ENCODE measurements around the gene CECR2. TPM values are rescaled to one million over a fixed set of nuclear protein-coding genes. Genes with fewer than 3 reads are reported as not detected.

The CECR2 gene
- total and polyA plus RNA-seq, 4 donors: 1.1 to 14.5 (median 7.7) TPM

GRCh38 chr22:17486719-17487118, 117.5 kb downstream of the CECR2 start:
- no peak overlapping the region for H3K4me3 ChIP-seq
- no peak overlapping the region for H3K27ac ChIP-seq (ENCODE audit: low read depth in 1 of 2, low read length in 1 of 2)
- WGBS, 2 donors: 87 to 91% methylated on average over 10 of the region's 10 CpGs
- peaks cover 0 to 4% (median 0%) of the 10 kb centered on the region in 5 donors for H3K4me1 ChIP-seq (ENCODE audit: control insufficient read depth in 5 of 5, insufficient read depth in 5 of 5, low read length in 5 of 5)
- H3K9ac ChIP-seq (ENCODE audit: insufficient read depth in 1 of 2, low read length in 2 of 2): no peak overlapping the region
- no peaks in the 10 kb centered on the region for H3K27me3 ChIP-seq (ENCODE audit: control insufficient read depth in 3 of 3, insufficient read depth in 3 of 3, low read length in 2 of 3)
- DNase-seq (no peak), ATAC-seq (ENCODE audit: insufficient read depth, low FRiP score) (no peak)
- H3K36me3 ChIP-seq (ENCODE audit: control insufficient read depth in 4 of 4, insufficient read depth in 4 of 4, low read length in 4 of 4): peaks cover 0 to 2% (median under 1%) of the 10 kb centered on the region in 4 donors
- no peak for TF ChIP-seq CTCF (IDR thresholded peaks at IDR 0.05; ENCODE audit: control extremely low read depth, extremely low read depth)
- no peaks in the 10 kb centered on the region for H3K9me3 ChIP-seq (ENCODE audit: control insufficient read depth in 4 of 4, insufficient read depth in 3 of 4, low read length in 3 of 4)

- Histone ChIP-seq H3K36me3 (ENCODE audit: control insufficient read depth in 4 of 4, insufficient read depth in 4 of 4, low read length in 4 of 4) (peaks cover 0 to 1% (median 0%) of the 10 kb centered on the region in 4 donors), H3K4me3 (no peak overlapping the region), H3K9me3 (ENCODE audit: control insufficient read depth in 4 of 4, insufficient read depth in 3 of 4, low read length in 3 of 4) (no peaks in the 10 kb centered on the region), H3K9ac (ENCODE audit: insufficient read depth in 1 of 2, low read length in 2 of 2) (no peak overlapping the region), H3K27me3 (ENCODE audit: control insufficient read depth in 3 of 3, insufficient read depth in 3 of 3, low read length in 2 of 3) (no peaks in the 10 kb centered on the region), H3K27ac (ENCODE audit: low read depth in 1 of 2, low read length in 1 of 2) (no peak overlapping the region), H3K4me1 (ENCODE audit: control insufficient read depth in 5 of 5, insufficient read depth in 5 of 5, low read length in 5 of 5) (peaks cover 0 to 6% (median 0%) of the 10 kb centered on the region in 5 donors)
- no peak for ATAC-seq (ENCODE audit: insufficient read depth, low FRiP score)
- DNase-seq: no peak
- TF ChIP-seq CTCF (IDR thresholded peaks at IDR 0.05; ENCODE audit: control extremely low read depth, extremely low read depth): no peak
- 78 to 88% methylated on average over 6 of the region's 6 CpGs for WGBS, 2 donors
These were observed 119.8 kb downstream of the CECR2 start for GRCh38 chr22:17489101-17489500.

- DNase-seq (no peak), ATAC-seq (ENCODE audit: insufficient read depth, low FRiP score) (no peak)
- TF ChIP-seq CTCF (IDR thresholded peaks at IDR 0.05; ENCODE audit: control extremely low read depth, extremely low read depth): no peak
- WGBS, 2 donors: 86 to 91% methylated on average over 9 of the region's 9 CpGs
- H3K36me3 ChIP-seq (ENCODE audit: control insufficient read depth in 4 of 4, insufficient read depth in 4 of 4, low read length in 4 of 4): peaks cover 0 to 1% (median 0%) of the 10 kb centered on the region in 4 donors
- no peaks in the 10 kb centered on the region for H3K27me3 ChIP-seq (ENCODE audit: control insufficient read depth in 3 of 3, insufficient read depth in 3 of 3, low read length in 2 of 3)
- peaks cover 0 to 6% (median 0%) of the 10 kb centered on the region in 5 donors for H3K4me1 ChIP-seq (ENCODE audit: control insufficient read depth in 5 of 5, insufficient read depth in 5 of 5, low read length in 5 of 5)
- H3K9me3 ChIP-seq (ENCODE audit: control insufficient read depth in 4 of 4, insufficient read depth in 3 of 4, low read length in 3 of 4): no peaks in the 10 kb centered on the region
- no peak overlapping the region for H3K9ac ChIP-seq (ENCODE audit: insufficient read depth in 1 of 2, low read length in 2 of 2)
- no peak overlapping the region for H3K4me3 ChIP-seq
- H3K27ac ChIP-seq (ENCODE audit: low read depth in 1 of 2, low read length in 1 of 2): no peak overlapping the region
These were observed 121.9 kb downstream of the CECR2 start for GRCh38 chr22:17491090-17491640.

- Histone ChIP-seq H3K36me3 (ENCODE audit: control insufficient read depth in 4 of 4, insufficient read depth in 4 of 4, low read length in 4 of 4) (peaks cover 0 to 1% (median 0%) of the 10 kb centered on the region in 4 donors), H3K4me1 (ENCODE audit: control insufficient read depth in 5 of 5, insufficient read depth in 5 of 5, low read length in 5 of 5) (peaks cover 0 to 6% (median 0%) of the 10 kb centered on the region in 5 donors), H3K9me3 (ENCODE audit: control insufficient read depth in 4 of 4, insufficient read depth in 3 of 4, low read length in 3 of 4) (no peaks in the 10 kb centered on the region), H3K9ac (ENCODE audit: insufficient read depth in 1 of 2, low read length in 2 of 2) (no peak overlapping the region), H3K27ac (ENCODE audit: low read depth in 1 of 2, low read length in 1 of 2) (no peak overlapping the region), H3K27me3 (ENCODE audit: control insufficient read depth in 3 of 3, insufficient read depth in 3 of 3, low read length in 2 of 3) (no peaks in the 10 kb centered on the region), H3K4me3 (no peak overlapping the region)
- ATAC-seq (ENCODE audit: insufficient read depth, low FRiP score) (no peak), DNase-seq (peak in 2 of 3 donors; percentile 23 to 61)
- no peak for TF ChIP-seq CTCF (IDR thresholded peaks at IDR 0.05; ENCODE audit: control extremely low read depth, extremely low read depth)
- 68 to 82% methylated on average over 3 of the region's 3 CpGs for WGBS, 2 donors
These were observed 123.0 kb downstream of the CECR2 start for GRCh38 chr22:17492247-17492646.
